ENCODE measurements around the gene SPON2. TPM values are rescaled to one million over a fixed set of nuclear protein-coding genes. Genes with fewer than 3 reads are reported as not detected.

SPON2 gene
- total RNA-seq, 2 experiments from 2014 or later, result 8.4 to 35.3 TPM

- CTCF ChIA-PET (ENCODE audit: unreplicated experiment), result no interaction called here
- Histone ChIP-seq H4K20me1 (ENCODE audit: insufficient read depth, low read length) (no peaks in the 10 kb centered on the region), H3K4me1 (ENCODE audit: insufficient read depth, low read length, poor library complexity, severe bottlenecking) (no peaks in the 10 kb centered on the region), H3K9me2 (ENCODE audit: insufficient read depth, low read length) (no peaks in the 10 kb centered on the region), H2AFZ (ENCODE audit: low read length) (no peak overlapping the region), H3K4me2 (ENCODE audit: low read length) (no peak overlapping the region), H3K4me3 (ENCODE audit: low read depth, low read length, poor library complexity, severe bottlenecking) (no peak overlapping the region), H3K36me3 (ENCODE audit: insufficient read depth, low read length) (no peaks in the 10 kb centered on the region), H3K9me3 (ENCODE audit: low read length) (peaks cover 5% of the 10 kb centered on the region; the same call in 1 of the 2 replicates), H3K27ac (ENCODE audit: low read depth, low read length, poor library complexity, severe bottlenecking) (no peak overlapping the region), H3K79me2 (ENCODE audit: insufficient read depth, low read depth, low read length) (no peaks in the 10 kb centered on the region)
- DNase-seq (ENCODE audit: low spot score), result no peak
- BruUV-seq (replicated peaks), result no TSS peak
- no peak for TF ChIP-seq CTCF (conservative IDR thresholded peaks at IDR 0.05; ENCODE audit: low read length)
- no peak for TF ChIP-seq EZH2phosphoT487 (IDR thresholded peaks at IDR 0.05; ENCODE audit: borderline replicate concordance, low read depth, low read length)
- POLR2A ChIA-PET, result no interaction called here
- intact Hi-C loops (cut with micrococcal nuclease; ENCODE audit: unreplicated experiment), result no loop called here
Observed at GRCh38 chr4:1174941-1175634, 2.7 kb upstream of the SPON2 start.

- Histone ChIP-seq H3K4me1 (ENCODE audit: insufficient read depth, low read length, poor library complexity, severe bottlenecking) (peaks cover 6% of the 10 kb centered on the region), H3K79me2 (ENCODE audit: insufficient read depth, low read depth, low read length) (no peaks in the 10 kb centered on the region), H3K9me3 (ENCODE audit: low read length) (no peaks in the 10 kb centered on the region), H3K4me3 (ENCODE audit: low read depth, low read length, poor library complexity, severe bottlenecking) (no peak overlapping the region), H3K4me2 (ENCODE audit: low read length) (no peak overlapping the region), H4K20me1 (ENCODE audit: insufficient read depth, low read length) (no peaks in the 10 kb centered on the region), H3K27ac (ENCODE audit: low read depth, low read length, poor library complexity, severe bottlenecking) (no peak overlapping the region), H3K36me3 (ENCODE audit: insufficient read depth, low read length) (no peaks in the 10 kb centered on the region), H2AFZ (ENCODE audit: low read length) (no peak overlapping the region), H3K9me2 (ENCODE audit: insufficient read depth, low read length) (no peaks in the 10 kb centered on the region)
- intact Hi-C loops (cut with micrococcal nuclease; ENCODE audit: unreplicated experiment), result no loop called here
- ChIA-PET POLR2A (interaction anchor here (0.6 kb wide), 1 partner anchor 11 kb away, joined by 3 read pairs; no protein-coding TSS in a partner anchor), CTCF (ENCODE audit: unreplicated experiment) (no interaction called here)
- no peak for DNase-seq (ENCODE audit: low spot score)
- no TSS peak for BruUV-seq (replicated peaks)
- TF ChIP-seq EZH2phosphoT487 (IDR thresholded peaks at IDR 0.05; ENCODE audit: borderline replicate concordance, low read depth, low read length) (no peak), CTCF (conservative IDR thresholded peaks at IDR 0.05; ENCODE audit: low read length) (no peak)
Observed at GRCh38 chr4:1172971-1173757, 781 bp upstream of the SPON2 start.
